CD4-positive, alpha-beta T cell treated with Interleukin-17A for 4 hours (primary cell): ENCODE results near the gene FHOD3.

Experiments used
- DNase-seq: peaks from one replicate; pipeline ENCODE4 v3.0.0-alpha.2; 2020; ENCODE audit warnings: mixed read lengths

FHOD3 gene

DNA sequence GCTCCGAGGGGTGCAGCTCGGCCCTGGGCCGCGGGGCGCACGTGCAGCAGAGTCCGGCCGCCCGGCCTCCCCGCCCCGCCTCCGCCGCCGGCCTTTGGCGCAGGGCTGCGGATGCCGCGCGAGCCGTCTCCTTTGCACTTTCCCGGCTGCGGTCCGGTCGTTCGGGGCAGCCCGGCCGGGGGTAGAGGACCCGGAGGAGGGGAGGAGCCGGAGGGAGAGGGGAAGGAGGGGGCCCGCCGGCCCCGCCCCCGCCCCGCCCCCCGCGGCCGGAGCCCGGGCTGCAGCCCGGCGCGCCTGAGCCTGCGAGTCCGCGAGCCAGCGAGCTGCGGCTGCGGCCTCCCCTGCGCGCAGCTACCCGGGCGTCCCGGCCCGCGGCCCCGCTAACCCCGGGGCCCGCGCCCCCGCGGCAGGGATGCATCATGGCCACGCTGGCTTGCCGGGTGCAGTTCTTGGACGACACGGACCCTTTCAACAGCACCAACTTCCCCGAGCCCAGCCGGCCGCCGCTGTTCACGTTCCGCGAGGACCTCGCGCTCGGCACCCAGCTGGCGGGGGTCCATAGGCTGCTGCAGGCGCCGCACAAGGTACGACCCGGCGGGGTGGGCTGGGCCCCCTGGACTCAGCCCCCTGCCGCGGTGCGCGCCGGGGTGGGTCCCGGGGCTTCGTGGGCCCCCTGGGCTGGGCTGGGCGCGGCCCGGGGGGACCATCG, at the start of gene FHOD3:
TSS of gene FHOD3 (plus strand) at position 297 of the 709 bp plus-strand sequence. CDS start at position 420, 123 bp downstream.
- no peak for DNase-seq

DNA sequence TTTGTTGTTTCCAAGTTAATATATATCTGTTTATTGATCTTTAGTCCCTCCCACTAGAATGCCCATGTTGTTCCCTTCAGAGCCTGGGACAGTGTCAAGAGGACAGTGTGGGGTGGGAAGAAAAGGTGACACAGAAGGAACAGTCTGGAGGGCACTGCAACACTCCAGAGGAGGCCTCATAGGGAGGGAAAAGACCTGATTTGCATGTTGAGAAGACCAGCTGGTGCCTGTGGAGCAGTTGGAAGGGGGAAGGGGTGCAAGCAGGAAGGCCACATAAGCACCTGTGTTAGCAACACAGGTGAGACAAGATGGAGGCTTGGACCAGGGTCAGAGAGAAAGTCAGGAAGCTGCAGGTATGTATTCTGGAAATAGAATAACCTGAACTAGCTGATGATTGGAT, 48.1 kb upstream of the FHOD3 start:
- no peak for DNase-seq

DNA sequence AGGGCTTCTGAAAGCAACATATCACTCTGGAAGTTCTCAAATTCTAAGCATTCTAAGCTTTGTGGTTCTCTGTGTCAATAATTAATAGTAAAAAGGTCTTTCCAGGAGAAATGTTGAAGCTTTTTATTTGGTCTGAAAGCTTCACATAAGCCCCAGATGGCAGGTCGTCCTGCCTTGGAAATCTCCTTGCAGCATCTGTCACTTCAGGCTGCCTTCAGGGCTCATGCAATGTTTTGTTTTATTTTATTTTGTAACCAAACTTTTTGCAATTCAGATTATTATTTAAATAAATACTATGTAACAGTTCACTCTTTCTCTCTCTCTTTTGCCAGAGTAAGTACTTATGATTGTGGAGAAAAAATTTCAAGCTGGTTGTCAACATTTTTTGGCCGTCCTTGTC, 46.7 kb upstream of the FHOD3 start:
- DNase-seq, result no peak

- DNase-seq, result no peak
These were observed 42.3 kb upstream of the FHOD3 start for GRCh38 chr18:36255072-36255698.

GRCh38 chr18:36256094-36256493, 41.4 kb upstream of the FHOD3 start:
- no peak for DNase-seq

GRCh38 chr18:36262971-36263370, 34.5 kb upstream of the FHOD3 start:
- DNase-seq, result no peak

DNA sequence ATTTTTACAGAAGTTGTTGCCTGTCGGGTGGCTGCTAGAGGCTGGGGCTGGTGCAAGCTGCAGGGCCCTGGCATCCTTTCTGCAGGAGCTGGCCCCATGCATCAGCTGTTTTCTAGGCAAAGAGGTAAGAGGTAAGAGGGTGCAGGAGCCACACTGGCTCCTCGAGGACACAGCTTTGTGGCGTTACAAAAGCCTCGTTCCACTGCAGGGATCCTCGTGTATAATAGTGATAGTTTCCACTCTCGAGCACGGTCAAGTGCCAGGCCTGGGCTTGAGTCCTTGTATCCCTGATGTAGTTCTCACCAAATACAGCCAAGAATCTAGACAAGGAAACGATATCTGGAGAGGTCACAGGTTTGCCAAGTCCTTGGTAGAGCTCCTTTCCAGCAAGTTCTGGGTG, 33.2 kb upstream of the FHOD3 start:
- no peak for DNase-seq

GRCh38 chr18:36265015-36265414, 32.5 kb upstream of the FHOD3 start:
- DNase-seq, result no peak

DNA sequence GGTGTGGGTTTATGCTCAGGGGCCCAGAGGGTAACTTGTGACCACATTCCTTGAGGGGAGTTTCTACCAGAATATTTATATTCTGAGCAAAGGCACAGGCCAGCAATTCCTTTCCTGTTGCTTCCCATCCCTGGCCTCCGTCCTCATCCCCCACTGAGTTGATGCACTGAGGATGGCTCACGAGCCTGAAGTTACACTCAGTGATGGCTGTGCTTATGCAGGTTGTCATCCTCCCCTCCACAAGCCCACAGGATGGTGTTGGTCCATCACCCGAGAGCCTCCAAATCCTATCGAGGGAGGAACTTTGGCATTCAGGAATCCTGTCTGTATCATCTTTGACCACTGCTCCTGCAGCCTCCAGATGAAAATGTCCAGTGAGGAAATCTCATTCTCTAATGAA, 28.4 kb upstream of the FHOD3 start:
- DNase-seq, result no peak

- no peak for DNase-seq
These were observed 26.4 kb upstream of the FHOD3 start for GRCh38 chr18:36271153-36271552.

- DNase-seq, result no peak
These were observed 24.2 kb upstream of the FHOD3 start for GRCh38 chr18:36273347-36273746.

- no peak for DNase-seq
These were observed 23.3 kb upstream of the FHOD3 start for GRCh38 chr18:36274083-36274715.

DNA sequence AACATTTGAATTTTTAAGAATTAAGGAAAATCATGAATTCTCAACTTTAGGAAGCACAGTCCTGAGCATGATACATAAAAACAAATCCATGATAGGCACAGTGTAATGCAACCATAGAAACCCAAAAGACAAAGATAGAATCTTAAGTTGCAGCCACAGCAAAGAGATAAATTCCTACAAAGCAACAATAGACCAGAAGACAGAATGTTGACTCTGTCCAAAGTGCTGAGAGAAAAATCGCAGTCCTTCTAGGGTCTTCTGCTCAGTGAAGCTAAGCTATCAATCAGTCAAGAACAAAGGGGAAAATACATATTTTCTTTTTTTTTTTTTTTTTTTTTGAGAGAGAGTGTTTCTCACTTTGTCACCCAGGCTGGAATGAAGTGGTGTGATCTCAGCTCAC, 22.0 kb upstream of the FHOD3 start:
- no peak for DNase-seq

DNA sequence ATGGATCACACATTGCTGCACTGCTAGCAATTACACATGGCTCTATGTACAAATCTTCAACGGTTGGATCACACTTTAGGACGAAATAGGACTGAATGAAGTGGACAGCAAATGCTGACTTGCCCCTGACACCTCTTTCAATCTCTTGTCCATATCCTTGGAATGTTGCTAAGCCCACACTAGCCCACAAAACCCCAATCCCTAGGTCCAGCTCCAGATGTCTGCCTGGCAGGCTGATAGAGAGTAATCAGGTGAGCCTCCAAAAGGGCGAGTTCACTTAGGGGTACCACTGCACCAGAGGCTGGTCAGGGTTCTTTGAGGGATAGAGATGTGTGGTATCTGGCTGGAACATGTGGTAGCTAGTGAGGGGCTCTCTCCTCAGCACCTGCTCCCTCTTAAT, 18.5 kb upstream of the FHOD3 start:
- no peak for DNase-seq

DNA sequence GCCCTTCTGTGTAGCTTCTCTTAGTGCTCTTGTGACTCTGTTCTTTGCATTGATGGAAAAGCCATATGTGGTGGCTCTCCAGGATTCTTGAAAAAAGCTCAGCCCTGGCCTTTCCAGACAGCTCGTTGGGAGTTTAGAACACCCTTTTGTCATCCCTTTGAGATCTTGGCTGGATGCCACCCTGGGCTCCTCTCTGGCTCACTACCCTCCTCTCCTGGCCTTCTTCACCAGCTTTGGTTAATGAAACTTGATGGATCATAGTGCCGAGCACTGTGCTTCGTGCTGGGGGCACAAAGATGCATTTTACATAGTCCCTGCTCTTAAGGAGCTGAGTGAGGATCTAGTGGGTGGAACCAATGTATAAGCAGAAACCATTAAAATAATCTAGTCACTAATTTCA, 15.6 kb upstream of the FHOD3 start:
- no peak for DNase-seq

- DNase-seq, result no peak
These were observed 14.1 kb upstream of the FHOD3 start for GRCh38 chr18:36283448-36283847.

- no peak for DNase-seq
These were observed 13.2 kb upstream of the FHOD3 start for GRCh38 chr18:36284268-36284667.

DNA sequence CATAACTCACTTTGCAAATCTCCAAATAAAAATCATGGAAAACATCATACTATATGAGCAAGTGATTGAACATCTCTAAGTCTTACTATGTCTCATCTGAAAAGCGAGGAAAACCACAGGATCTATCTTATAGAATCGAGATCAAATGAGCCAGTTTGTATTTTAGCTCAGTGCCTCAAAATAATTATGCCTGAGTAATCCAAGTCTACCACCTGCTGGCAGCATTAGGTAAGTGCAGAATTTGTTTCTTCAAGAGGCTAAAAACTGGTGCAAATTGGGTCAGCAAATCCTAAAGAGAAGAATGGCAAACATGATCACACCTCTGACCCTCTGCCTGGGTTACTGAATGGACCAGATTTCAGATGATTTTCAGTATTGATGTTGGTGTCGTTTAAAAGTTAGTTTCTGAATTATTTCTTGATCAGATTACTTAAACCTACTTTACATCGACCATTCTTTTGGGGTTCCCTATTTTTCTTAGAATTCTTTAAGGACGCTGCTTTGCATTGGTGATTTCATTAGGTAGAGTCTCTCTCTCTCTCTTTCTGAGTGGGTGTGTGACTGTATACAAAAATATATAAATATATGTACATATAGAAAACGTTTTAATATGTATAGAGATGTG, 12.7 kb upstream of the FHOD3 start:
- DNase-seq, result peak; percentile 52

GRCh38 chr18:36287653-36288052, 9.9 kb upstream of the FHOD3 start:
- DNase-seq, result no peak

DNA sequence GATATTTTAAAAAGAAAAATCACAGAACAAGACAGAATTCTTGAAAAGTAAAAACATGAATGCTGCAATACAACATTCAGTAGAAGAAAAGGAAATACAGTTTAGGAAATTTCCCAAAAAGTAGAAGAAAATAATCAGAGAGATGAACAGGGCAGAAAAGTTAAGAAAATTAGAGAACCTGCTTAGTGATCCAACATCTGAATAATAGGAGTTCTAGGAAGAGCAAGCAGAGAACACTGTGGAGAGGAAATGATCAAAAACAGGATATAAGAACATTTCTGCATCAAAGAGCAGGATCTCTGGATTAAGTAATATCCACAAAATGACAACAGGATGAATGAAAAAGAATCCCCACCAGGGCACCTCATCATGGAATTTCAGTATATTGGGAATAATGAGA, 8.8 kb upstream of the FHOD3 start:
- DNase-seq, result no peak

- no peak for DNase-seq
These were observed 3.5 kb upstream of the FHOD3 start for GRCh38 chr18:36294031-36294430.

- no peak for DNase-seq
These were observed 2.3 kb upstream of the FHOD3 start for GRCh38 chr18:36295214-36295613.

- DNase-seq, result no peak
These were observed 1.6 kb upstream of the FHOD3 start for GRCh38 chr18:36295880-36296301.
